Measurements from ENCODE around the gene TBL2.
"Not testable (repeated sequence)": the region's sequence is repeated elsewhere in the genome, so short reads cannot be mapped to it uniquely, and the experiment has no call there.

TBL2 gene

GRCh38 chr7:73532224-73532623 lies 46.2 kb downstream of the TBL2 start:
- DNase-seq = no peak

- DNase-seq = no peak
These were observed 47.6 kb downstream of the TBL2 start for GRCh38 chr7:73530800-73531199.

- peak; percentile 95 for DNase-seq
These were observed 51.2 kb downstream of the TBL2 start for GRCh38 chr7:73526896-73527821.

GRCh38 chr7:73526158-73526494 lies 52.3 kb downstream of the TBL2 start:
- DNase-seq = not testable (repeated sequence)

GRCh38 chr7:73522105-73522872 lies 56.1 kb downstream of the TBL2 start, which contains the start of gene BAZ1B:
TSS of gene BAZ1B (minus strand) at chr7:73522293. CDS start at chr7:73521933, 360 bp downstream.
- DNase-seq = peak; percentile 100

GRCh38 chr7:73521636-73522104 lies 56.7 kb downstream of the TBL2 start:
- peak; percentile 96 for DNase-seq

GRCh38 chr7:73520673-73521635 lies 57.4 kb downstream of the TBL2 start:
- DNase-seq = peak; percentile 73

GRCh38 chr7:73519867-73520672 lies 58.3 kb downstream of the TBL2 start:
- DNase-seq = peak; percentile 57

GRCh38 chr7:73518470-73518869 lies 59.9 kb downstream of the TBL2 start:
- DNase-seq = no peak

Data from NCI-H69 (cell line).